Type B pancreatic cell (in vitro differentiated cells): ENCODE results near the gene NDUFS6. TPM values are rescaled to one million over a fixed set of nuclear protein-coding genes. Genes with fewer than 3 reads are reported as not detected.
"Not testable (repeated sequence)": the region's sequence is repeated elsewhere in the genome, so short reads cannot be mapped to it uniquely, and the experiment has no call there.

Experiments
- DNase-seq: peaks from one replicate; pipeline ENCODE4 v3.0.0; 2021; ENCODE audit warnings: mixed read lengths; ENCODE audit not compliant: unreplicated experiment; ENCODE audit errors: extremely low spot score
- H3K27ac Mint-ChIP-seq: 2 replicates; pipeline ENCODE4 v1.8.0; 2021; ENCODE audit warnings: mild to moderate bottlenecking, mixed read lengths
- H3K27me3 Mint-ChIP-seq: 2 replicates; pipeline ENCODE4 v1.8.0; 2021; ENCODE audit warnings: mixed read lengths
- H3K36me3 Mint-ChIP-seq: 2 replicates; pipeline ENCODE4 v1.8.0; 2021; ENCODE audit warnings: mixed read lengths
- H3K4me1 Mint-ChIP-seq: one replicate; pipeline ENCODE4 v1.8.0; 2021; ENCODE audit warnings: mixed read lengths; ENCODE audit not compliant: unreplicated experiment
- H3K4me3 Mint-ChIP-seq: 2 replicates; pipeline ENCODE4 v1.8.0; 2021; ENCODE audit warnings: mild to moderate bottlenecking, mixed read lengths
- H3K9me3 Mint-ChIP-seq: 2 replicates; pipeline ENCODE4 v1.8.0; 2021; ENCODE audit warnings: mixed read lengths
- total RNA-seq: library from RNA; stranded (reverse); gene quantifications from 2 replicates; pipeline ENCODE4 v1.2.1, GENCODE V29; 2021; ENCODE audit warnings: low replicate concordance
- TF ChIP-seq, protein P1 (sequence below): fragments of 200-600 bp; sonication (generic); conservative IDR thresholded peaks from 2 replicates; pipeline ENCODE4 v1.5.0; 2021; ENCODE audit warnings: antibody characterized with exemption, mild to moderate bottlenecking

NDUFS6 gene
- total RNA-seq, 1 donor from 2014 or later, result 37.7 TPM

DNA sequence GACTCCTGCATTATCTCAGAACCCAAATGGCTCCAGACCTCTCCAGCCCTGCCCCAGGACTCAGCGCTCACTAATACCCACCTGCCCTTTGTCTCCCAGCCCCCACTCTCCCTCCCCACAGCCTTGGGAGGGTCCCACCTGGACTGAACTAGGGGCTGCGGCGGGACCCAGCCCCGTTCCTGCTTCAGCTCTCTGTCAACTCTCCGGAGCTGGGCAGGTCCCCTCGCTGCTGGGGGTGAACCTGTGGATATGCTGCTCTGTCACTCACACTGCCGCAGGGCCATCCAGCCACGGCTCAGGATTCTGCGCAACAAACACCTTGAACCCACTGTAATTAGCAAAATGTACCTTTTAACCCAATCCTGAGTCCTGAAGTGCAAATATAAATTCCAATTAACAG lies 36.8 kb downstream of the NDUFS6 start:
- Mint-ChIP-seq H3K4me3 (no peak overlapping the region), H3K27ac (no peak overlapping the region), H3K36me3 (no peaks in the 10 kb centered on the region), H3K9me3 (no peaks in the 10 kb centered on the region), H3K4me1 (peaks cover 13% of the 10 kb centered on the region), H3K27me3 (peaks cover 49% of the 10 kb centered on the region)
- TF ChIP-seq, protein P1, sequence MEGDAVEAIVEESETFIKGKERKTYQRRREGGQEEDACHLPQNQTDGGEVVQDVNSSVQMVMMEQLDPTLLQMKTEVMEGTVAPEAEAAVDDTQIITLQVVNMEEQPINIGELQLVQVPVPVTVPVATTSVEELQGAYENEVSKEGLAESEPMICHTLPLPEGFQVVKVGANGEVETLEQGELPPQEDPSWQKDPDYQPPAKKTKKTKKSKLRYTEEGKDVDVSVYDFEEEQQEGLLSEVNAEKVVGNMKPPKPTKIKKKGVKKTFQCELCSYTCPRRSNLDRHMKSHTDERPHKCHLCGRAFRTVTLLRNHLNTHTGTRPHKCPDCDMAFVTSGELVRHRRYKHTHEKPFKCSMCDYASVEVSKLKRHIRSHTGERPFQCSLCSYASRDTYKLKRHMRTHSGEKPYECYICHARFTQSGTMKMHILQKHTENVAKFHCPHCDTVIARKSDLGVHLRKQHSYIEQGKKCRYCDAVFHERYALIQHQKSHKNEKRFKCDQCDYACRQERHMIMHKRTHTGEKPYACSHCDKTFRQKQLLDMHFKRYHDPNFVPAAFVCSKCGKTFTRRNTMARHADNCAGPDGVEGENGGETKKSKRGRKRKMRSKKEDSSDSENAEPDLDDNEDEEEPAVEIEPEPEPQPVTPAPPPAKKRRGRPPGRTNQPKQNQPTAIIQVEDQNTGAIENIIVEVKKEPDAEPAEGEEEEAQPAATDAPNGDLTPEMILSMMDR, result no peak
- DNase-seq, result no peak

DNA sequence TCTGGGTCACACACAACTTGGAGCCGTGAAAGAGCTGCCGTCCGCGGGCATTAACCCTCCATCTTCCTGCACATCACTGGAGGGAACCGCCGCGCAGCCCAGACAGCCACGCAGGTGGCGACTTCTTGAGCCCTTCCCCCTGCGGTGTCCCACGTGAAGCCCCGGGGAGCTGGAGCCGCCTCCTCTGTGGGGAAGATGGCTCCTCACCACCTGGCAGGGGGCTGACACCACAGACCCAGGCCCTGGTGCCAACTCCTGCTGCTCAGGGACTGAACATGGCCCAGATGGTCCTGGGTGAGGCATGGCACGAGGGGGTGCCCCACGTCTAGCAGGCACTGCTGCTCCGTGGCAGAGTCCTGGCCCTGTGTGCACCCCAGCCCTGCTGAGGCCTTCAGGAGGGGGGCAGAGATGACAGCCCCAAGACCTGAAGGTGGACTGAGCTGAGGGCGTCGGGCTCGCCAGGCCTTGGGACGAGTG lies 38.9 kb downstream of the NDUFS6 start:
- no peak for DNase-seq
- Mint-ChIP-seq H3K27me3 (peaks cover 40% of the 10 kb centered on the region), H3K27ac (no peak overlapping the region), H3K9me3 (no peaks in the 10 kb centered on the region), H3K4me3 (no peak overlapping the region), H3K4me1 (peaks cover 6% of the 10 kb centered on the region), H3K36me3 (no peaks in the 10 kb centered on the region)
- TF ChIP-seq, protein P1, result no peak

DNA sequence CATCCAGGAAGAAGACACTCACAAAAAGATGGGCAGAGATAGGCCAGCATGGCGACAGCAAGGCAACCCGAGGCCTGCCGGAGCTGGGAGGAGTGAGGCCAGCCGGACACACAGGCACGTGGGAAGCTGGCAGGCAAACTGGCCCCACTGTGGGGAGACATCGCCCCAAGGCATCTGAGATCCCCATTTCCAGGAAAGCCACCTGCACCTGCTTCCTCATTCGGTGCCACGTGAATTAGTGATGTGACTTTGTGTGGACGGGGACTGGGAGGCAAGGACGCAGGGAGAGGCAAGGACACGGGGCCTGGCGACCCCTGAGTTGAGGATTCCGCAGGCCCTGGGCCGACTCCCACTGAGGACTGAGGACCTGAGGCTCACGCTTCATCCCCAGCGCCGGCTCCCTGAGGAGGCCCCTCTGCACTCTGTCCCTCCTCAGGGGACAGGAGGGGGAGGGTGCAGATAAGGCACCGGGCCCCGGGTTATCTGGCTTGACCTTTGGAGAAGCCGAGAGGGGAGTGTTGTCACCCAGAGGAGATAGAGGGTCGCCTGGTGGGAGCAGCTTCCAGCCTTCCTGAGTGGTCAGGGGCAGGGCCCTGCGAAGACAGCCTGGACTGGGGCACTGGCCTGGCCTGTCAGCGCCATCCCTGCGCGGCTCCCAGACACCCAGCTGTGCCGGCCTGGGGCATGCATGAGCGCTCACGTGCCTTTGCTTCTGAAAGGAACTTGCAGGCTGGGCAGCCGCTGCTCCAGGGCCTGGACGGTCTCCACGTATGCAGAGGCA lies 39.7 kb downstream of the NDUFS6 start:
- Mint-ChIP-seq H3K4me1 (peaks cover 5% of the 10 kb centered on the region), H3K27me3 (peaks cover 32% of the 10 kb centered on the region), H3K36me3 (no peaks in the 10 kb centered on the region), H3K4me3 (no peak overlapping the region), H3K27ac (no peak overlapping the region), H3K9me3 (no peaks in the 10 kb centered on the region)
- no peak for DNase-seq
- TF ChIP-seq, protein P1, result no peak

DNA sequence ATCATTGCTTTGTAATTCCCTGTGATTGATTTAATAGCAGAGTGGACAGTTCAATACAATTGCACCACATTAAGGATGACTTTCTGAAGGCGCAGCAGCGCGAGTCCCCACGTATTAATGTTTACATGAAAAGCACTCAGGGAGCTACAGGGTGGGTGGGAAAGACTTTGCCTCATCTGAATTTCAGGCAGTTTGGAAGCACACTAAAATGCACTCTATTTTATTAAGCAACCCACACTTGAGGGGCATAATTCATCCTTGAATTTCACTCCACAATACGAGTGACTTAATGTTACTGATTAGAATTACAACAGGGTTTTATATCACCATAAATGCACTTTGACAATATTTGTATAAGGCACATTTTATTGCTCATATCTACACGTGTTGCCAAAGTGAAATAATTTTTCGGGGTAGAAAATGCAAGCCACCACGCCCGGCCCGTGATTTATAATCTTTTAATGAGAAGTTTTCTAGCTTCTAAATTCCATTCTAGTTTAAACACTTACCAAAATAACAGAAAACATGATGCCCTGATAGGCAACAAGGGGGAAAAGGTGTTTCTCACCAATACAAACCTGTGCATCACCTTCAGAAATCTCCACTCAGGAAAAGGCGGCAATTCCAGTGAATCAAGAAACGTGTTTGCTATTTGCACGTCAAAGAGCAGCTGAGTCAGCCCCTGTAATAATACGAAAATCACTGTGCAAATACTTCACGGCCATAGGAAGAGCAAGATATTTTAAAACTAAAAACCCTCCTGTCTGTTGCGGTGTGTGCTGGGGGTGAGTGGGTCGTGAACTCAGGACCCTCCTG lies 41.0 kb downstream of the NDUFS6 start:
- no peaks in the 10 kb centered on the region for H3K36me3 Mint-ChIP-seq
- H3K9me3 Mint-ChIP-seq, result no peaks in the 10 kb centered on the region
- no peak overlapping the region for H3K27ac Mint-ChIP-seq
- TF ChIP-seq, protein P1, result no peak
- H3K27me3 Mint-ChIP-seq, result peaks cover 31% of the 10 kb centered on the region
- peaks cover 5% of the 10 kb centered on the region for H3K4me1 Mint-ChIP-seq
- no peak overlapping the region for H3K4me3 Mint-ChIP-seq
- DNase-seq, result no peak

DNA sequence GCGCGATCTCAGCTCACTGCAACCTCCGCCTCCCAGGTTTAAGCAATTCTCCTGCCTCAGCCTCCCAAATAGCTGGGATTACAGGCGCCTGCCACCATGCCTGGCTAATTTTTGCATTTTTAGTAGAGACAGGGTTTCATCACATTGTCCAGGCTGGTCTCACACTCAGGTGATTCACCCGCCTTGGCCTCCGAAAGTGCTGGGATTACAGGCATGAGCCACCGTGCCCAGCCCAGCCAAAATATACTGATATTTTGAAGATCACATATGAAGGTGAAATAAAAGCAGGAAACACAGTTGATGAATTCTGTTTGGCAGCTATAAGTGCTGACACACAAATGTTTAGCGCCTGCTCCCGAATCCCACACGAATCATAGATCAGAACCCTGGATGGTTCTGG lies 42.6 kb downstream of the NDUFS6 start:
- H3K36me3 Mint-ChIP-seq, H3K4me3 Mint-ChIP-seq, DNase-seq, H3K9me3 Mint-ChIP-seq, H3K27ac Mint-ChIP-seq, H3K4me1 Mint-ChIP-seq: not testable (repeated sequence)
- H3K27me3 Mint-ChIP-seq, result peaks cover 38% of the 10 kb centered on the region
